Fibroblast of skin of left biceps (primary cell): ENCODE data around the gene ADM5.

Source experiments
- DNase-seq, 2 experiments: peaks; one replicate each; pipeline ENCODE4 v3.0.0-alpha.2; 2013; ENCODE audit warnings: low read depth in 2 of 2

Gene ADM5

GRCh38 chr19:49680421-49681351 is 8.7 kb upstream of the ADM5 start:
- peak; percentile 50 for DNase-seq

- DNase-seq: no peak
Observed at GRCh38 chr19:49681830-49682229, 7.6 kb upstream of the ADM5 start.

- no peak for DNase-seq
Observed at GRCh38 chr19:49682274-49682673, 7.1 kb upstream of the ADM5 start.

- no peak for DNase-seq
Observed at GRCh38 chr19:49683814-49684250, 5.6 kb upstream of the ADM5 start.

GRCh38 chr19:49684251-49684982 is 5.0 kb upstream of the ADM5 start:
- DNase-seq: no peak

- DNase-seq: no peak
Observed at GRCh38 chr19:49684983-49685553, 4.3 kb upstream of the ADM5 start.

GRCh38 chr19:49685845-49686332 is 3.5 kb upstream of the ADM5 start:
- DNase-seq: no peak

- no peak for DNase-seq
Observed at GRCh38 chr19:49686503-49687088, 2.8 kb upstream of the ADM5 start.

- no peak for DNase-seq
Observed at GRCh38 chr19:49687150-49687549, 2.2 kb upstream of the ADM5 start.

- DNase-seq: no peak
Observed at GRCh38 chr19:49687566-49688316, 1.7 kb upstream of the ADM5 start.

- no peak for DNase-seq
Observed at GRCh38 chr19:49688531-49689132, 762 bp upstream of the ADM5 start.

- no peak for DNase-seq
Observed at GRCh38 chr19:49690079-49690655, 773 bp downstream of the ADM5 start.

- DNase-seq: peak; percentile 44 to 56
Observed at GRCh38 chr19:49690656-49691242, 1.4 kb downstream of the ADM5 start, which contains the start of gene CPT1C. TSS of gene CPT1C (plus strand) at chr19:49691116. CDS start at chr19:49692253, 1,137 bp downstream.

- peak; percentile 35 to 50 for DNase-seq
Observed at GRCh38 chr19:49691243-49692146, 2.1 kb downstream of the ADM5 start.

- no peak for DNase-seq
Observed at GRCh38 chr19:49692147-49692506, 2.7 kb downstream of the ADM5 start.

- DNase-seq: no peak
Observed at GRCh38 chr19:49696115-49696514, 6.7 kb downstream of the ADM5 start.

- no peak for DNase-seq
Observed at GRCh38 chr19:49696865-49697264, 7.5 kb downstream of the ADM5 start.

- DNase-seq: no peak
Observed at GRCh38 chr19:49699364-49699763, 10.0 kb downstream of the ADM5 start.

GRCh38 chr19:49700563-49700962 is 11.2 kb downstream of the ADM5 start:
- DNase-seq: no peak
